GM18873 (cell line): ENCODE results near the gene AKAP6.
"Not testable (repeated sequence)": the region's sequence is repeated elsewhere in the genome, so short reads cannot be mapped to it uniquely, and the experiment has no call there.

Source experiments
- ATAC-seq: cut with Tn5 transposase; IDR thresholded peaks from one replicate; pipeline ENCODE4 v1.9.1; 2021; ENCODE audit warnings: mild to moderate bottlenecking, moderate library complexity, moderate number of reproducible peaks; ENCODE audit not compliant: unreplicated experiment, low FRiP score

The AKAP6 gene

GRCh38 chr14:32434880-32435279 lies 105.8 kb downstream of the AKAP6 start:
- ATAC-seq, result no peak

- no peak for ATAC-seq
Measured at GRCh38 chr14:32435411-32435810, 106.3 kb downstream of the AKAP6 start.

- no peak for ATAC-seq
Measured at GRCh38 chr14:32436993-32437392, 107.9 kb downstream of the AKAP6 start.

GRCh38 chr14:32438517-32438916 lies 109.4 kb downstream of the AKAP6 start:
- no peak for ATAC-seq

GRCh38 chr14:32443890-32444661 lies 115.0 kb downstream of the AKAP6 start:
- no peak for ATAC-seq

- ATAC-seq, result no peak
Measured at GRCh38 chr14:32447371-32447770, 118.3 kb downstream of the AKAP6 start.

GRCh38 chr14:32449648-32450047 lies 120.5 kb downstream of the AKAP6 start:
- ATAC-seq, result no peak

- ATAC-seq, result no peak
Measured at GRCh38 chr14:32450919-32451675, 122.0 kb downstream of the AKAP6 start.

GRCh38 chr14:32453857-32454810 lies 125.0 kb downstream of the AKAP6 start:
- no peak for ATAC-seq

- ATAC-seq, result no peak
Measured at GRCh38 chr14:32457213-32457920, 128.3 kb downstream of the AKAP6 start.

- ATAC-seq, result no peak
Measured at GRCh38 chr14:32458720-32459119, 129.6 kb downstream of the AKAP6 start.

GRCh38 chr14:32460267-32460666 lies 131.2 kb downstream of the AKAP6 start:
- no peak for ATAC-seq

GRCh38 chr14:32462553-32462952 lies 133.5 kb downstream of the AKAP6 start:
- not testable (repeated sequence) for ATAC-seq

- ATAC-seq, result no peak
Measured at GRCh38 chr14:32468955-32469354, 139.9 kb downstream of the AKAP6 start.

- no peak for ATAC-seq
Measured at GRCh38 chr14:32469388-32470160, 140.5 kb downstream of the AKAP6 start.

GRCh38 chr14:32470161-32470715 lies 141.1 kb downstream of the AKAP6 start:
- ATAC-seq, result no peak

- ATAC-seq, result no peak
Measured at GRCh38 chr14:32471181-32471580, 142.1 kb downstream of the AKAP6 start.

- no peak for ATAC-seq
Measured at GRCh38 chr14:32472076-32472475, 143.0 kb downstream of the AKAP6 start.
